HG03280 (cell line): ENCODE data around the gene TRAF5.
A peak's percentile ranks its signal among the peaks of the same experiment; 100 is the strongest.
"Not testable (repeated sequence)": the region's sequence is repeated elsewhere in the genome, so short reads cannot be mapped to it uniquely, and the experiment has no call there.

Source experiments
- ATAC-seq: cut with Tn5 transposase; IDR thresholded peaks from one replicate; pipeline ENCODE4 v1.9.1; 2021; ENCODE audit warnings: mild to moderate bottlenecking, moderate library complexity; ENCODE audit not compliant: unreplicated experiment

Gene TRAF5, protein sequence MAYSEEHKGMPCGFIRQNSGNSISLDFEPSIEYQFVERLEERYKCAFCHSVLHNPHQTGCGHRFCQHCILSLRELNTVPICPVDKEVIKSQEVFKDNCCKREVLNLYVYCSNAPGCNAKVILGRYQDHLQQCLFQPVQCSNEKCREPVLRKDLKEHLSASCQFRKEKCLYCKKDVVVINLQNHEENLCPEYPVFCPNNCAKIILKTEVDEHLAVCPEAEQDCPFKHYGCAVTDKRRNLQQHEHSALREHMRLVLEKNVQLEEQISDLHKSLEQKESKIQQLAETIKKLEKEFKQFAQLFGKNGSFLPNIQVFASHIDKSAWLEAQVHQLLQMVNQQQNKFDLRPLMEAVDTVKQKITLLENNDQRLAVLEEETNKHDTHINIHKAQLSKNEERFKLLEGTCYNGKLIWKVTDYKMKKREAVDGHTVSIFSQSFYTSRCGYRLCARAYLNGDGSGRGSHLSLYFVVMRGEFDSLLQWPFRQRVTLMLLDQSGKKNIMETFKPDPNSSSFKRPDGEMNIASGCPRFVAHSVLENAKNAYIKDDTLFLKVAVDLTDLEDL

DNA sequence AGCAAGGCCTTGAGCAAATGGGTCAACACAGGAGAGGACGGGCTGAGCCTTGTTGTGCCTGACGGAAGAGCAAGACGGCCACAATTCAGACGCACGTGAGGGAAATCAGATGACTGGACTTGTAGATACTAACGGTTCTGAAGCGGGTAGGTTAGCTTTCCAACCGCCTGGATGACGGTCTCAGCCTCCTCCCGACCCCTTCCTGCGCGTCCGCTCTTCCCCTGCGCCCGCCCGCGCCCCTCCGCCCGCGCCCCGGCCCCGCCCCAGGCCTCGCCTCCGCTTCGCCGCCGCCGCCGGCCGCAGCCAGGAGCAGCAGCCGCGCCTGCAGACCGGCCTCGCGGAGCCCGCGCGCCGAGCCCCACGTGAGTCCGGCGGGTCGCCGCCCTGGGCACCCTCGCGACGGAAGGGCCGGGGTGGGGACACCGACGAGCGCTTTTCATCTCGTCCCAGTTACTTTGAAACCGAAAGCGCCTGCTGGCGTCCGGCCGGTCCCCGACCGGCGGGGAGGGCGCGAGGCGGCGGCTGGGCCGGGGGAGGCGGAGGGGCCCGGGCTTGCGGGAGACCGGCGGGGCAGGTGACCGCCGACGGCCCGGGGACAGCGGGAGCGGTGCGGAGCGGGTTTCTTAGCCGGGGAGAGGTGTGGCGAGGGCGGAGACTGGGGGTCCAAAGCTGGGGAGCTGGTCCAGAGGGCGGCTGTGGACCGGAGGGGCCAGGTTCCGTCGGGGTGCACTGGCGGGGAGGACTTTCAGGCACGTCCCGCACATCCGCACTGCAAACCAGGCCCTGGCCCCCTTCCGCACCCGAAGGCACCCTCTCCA is at the start of gene TRAF5:
TRAF5 (plus strand) TSS at position 306 of the 818 bp plus-strand sequence. CDS start 26,407 bp downstream, outside the sequence.
- ATAC-seq, result peak; percentile 34

DNA sequence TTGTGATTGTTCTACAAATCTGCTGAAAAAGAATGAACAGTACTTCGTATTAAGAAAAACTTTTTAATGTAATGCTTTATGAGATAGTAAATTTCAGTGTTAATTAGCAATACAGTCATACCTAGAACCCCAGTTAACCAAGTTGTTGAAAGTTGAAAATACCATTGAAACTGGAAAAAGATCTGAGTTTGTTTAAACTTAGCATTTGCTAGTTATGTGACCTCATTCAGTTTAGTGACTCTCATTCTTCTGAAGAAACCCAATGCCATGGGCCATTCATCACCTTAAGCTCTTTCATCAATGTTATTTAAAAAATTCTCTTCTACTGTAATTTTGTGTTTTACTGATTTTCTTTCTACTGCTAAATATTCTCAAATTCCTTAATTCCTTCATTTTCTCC is 47.3 kb upstream of the TRAF5 start:
- no peak for ATAC-seq

DNA sequence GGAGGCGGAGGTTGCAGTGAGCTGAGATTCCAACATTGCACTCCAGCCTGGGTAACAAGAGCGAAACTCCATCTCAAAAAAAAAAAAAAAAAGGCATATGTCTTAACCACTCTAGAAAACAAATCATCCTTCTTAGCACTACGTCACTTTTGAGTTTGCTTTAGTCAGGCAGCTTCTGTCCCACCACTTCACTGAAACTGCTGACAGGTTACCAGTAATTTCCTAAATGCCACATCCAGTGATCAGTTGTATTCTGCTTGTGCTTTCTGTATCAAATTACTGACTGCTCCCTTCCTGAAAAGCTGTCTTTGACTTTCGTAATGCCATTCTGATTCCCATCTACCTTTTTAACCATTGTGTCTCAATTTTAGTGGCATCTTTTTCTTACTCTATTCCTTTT is 45.7 kb upstream of the TRAF5 start:
- no peak for ATAC-seq

DNA sequence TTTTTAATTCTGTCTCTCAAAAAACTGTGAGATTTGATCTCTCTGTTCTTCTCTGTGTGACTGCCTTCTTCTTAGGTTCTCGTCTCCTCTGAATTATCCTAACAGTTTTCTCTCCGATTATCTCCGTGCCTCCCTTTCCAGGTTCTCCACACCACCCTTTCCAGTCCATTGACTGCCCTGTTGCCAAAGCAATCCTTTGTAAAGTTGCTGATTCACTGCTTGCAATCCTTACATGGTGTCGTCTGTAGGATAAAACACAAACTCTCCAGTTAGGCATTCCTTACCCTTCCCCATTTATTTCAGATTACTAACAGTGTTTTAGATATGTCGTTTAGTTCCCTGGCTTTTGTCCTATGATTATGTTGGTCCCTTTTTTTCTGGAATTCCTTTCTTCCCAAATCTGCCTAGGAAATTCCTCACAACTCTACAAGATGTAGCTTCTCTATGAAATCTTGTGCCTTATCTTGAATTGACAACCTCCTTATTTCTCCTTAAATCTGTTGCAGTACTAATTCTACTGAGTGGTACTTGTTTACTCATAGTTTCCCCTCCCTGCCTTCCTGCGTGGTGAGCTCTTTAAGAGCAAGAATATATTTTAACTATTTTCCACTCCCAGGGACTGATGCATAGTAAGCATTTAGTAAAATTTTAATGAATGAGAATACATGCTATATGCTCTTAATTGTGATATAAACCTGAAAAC is 45.2 kb upstream of the TRAF5 start:
- no peak for ATAC-seq

DNA sequence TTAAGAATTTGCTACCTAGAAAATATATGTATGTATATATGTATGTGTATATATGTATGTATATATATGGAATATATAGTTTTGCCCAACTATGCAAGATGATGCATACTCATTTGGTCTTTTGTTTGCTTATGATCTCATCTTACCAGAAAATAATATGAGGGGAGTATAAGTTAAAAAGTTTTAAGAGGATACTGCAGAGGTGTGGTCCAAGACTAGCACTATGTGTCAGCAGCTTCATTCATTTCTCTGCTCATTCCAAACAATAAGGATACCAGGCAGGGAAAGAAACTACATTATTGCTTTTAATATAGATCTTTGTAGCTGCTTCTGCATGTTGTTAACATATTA is 44.6 kb upstream of the TRAF5 start:
- ATAC-seq, result no peak

DNA sequence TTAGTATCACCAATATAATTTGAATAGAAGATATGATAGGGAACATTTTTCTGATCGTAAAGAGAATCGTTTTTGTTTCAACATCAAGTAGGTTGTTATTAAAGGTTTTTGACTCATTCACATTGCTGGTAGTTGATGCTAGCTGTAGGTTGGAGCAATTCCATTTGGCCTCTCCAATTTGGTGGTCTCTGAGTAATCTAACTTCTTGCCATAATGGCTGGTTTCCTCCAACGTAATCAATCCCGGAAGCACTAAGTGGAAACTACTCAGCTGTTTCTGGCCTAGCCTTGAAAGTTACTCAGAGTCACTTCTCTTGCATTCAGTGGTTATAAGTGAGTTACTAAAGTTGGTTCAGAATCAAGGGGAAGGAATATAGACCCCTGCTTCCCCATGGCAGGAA is 41.4 kb upstream of the TRAF5 start:
- ATAC-seq, result no peak

DNA sequence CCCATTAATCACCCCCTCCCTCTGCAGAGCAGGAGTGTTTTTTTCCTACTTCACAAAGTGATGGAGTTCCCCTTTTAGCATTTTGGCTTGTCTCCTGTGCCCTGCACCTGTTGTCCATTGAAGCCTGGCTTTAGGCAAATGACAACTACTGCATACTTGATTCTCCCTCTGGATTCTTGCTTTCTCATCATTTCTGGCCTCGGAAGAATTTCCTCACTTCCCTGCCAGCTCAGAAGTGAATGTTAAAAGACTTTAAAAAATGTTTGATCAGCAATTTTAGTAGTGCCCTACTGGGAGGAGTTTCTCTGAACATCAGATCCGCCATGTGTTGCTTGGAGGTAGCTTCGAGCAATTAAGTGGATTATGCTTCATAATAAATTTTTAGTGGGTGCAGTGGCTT is 39.4 kb upstream of the TRAF5 start:
- no peak for ATAC-seq

DNA sequence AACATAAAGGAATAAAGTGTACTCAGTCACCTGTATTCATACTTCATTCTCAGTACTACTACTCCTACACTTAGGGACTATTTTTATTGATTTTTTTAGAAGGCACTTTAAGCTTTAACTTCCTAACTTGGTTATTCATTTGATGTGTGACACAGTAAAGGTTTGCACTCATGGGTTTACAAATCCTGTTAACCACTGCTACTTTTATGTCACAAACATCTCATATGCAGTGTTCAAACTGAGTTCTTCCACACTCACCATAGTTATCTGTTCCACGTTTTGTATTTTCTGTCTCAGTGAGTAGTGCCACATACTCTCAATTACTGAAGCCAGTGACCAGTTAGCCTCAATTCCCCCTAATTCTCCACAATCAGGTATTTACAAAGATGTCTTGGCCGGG is 34.2 kb upstream of the TRAF5 start:
- ATAC-seq, result no peak

DNA sequence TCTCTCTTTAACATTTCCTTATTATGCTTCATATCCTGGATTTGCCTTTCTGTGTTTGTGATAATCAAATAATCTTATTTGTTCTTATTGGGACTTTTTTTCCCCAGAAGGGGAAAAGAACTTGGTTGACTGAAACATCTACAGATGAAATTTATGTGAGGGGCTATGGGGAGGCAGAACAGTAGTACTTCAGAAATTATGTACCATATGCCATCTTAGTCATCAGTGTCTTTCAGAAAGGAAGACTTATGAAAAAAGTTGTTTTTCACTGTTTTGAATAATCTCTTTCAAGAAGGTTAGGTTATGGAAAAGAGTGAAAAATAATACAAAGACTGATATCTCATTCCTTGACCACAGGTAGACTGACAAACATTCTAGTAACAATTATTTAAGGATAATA is 30.2 kb upstream of the TRAF5 start:
- ATAC-seq, result no peak

DNA sequence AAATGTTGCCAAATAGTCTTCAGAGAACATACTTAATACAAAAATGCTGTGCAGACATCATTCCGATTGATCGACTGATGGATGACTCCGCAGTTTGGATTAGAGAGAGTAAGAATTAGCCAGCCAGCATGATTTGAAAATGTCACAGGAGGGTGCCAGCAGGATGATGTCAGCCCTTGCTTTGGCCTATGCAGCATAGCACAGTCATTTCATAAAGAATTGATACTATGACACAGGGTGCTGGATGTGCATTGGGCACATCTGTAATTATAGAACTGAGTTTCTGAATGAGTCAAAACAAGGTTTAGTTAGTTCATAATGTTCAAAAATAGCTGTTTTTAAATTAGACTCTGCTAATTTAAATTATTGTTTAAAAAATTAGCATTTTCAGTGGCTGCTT is 21.6 kb upstream of the TRAF5 start:
- peak; percentile 98 for ATAC-seq

DNA sequence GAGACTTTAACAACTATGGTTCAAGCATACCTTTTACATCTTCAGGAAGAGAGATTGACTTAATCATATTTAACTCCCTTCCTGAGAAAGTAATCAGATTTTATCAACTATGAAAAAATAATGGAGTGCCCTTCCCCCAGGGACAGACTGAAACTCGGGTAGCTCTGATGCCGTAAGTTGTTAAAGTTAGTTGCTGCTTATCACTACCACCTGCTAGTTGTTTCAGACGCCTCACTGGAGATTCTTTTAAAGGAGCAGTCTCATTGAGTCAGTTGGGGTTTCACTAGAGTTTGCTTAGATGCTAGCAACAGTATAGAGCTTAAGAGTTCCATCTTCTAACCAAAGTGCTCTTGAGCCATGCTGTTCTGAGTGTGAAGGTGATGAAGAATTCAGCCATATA is 17.0 kb upstream of the TRAF5 start:
- ATAC-seq, result no peak

DNA sequence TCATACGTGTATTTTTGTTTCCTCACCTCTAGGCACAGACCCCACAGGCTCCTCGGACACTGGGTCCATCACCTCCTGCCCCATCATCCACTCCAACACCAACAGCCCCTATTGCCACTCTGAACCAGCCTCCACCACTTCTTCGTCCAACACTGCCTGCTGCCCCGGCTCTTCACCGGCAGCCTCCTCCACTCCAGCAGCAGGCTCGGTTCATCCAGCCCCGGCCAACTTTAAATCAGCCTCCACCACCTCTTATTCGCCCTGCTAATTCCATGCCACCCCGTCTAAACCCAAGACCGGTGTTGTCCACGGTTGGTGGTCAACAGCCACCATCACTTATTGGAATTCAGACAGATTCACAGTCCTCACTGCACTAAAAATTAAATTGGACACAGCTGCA is 13.2 kb upstream of the TRAF5 start:
- no peak for ATAC-seq

DNA sequence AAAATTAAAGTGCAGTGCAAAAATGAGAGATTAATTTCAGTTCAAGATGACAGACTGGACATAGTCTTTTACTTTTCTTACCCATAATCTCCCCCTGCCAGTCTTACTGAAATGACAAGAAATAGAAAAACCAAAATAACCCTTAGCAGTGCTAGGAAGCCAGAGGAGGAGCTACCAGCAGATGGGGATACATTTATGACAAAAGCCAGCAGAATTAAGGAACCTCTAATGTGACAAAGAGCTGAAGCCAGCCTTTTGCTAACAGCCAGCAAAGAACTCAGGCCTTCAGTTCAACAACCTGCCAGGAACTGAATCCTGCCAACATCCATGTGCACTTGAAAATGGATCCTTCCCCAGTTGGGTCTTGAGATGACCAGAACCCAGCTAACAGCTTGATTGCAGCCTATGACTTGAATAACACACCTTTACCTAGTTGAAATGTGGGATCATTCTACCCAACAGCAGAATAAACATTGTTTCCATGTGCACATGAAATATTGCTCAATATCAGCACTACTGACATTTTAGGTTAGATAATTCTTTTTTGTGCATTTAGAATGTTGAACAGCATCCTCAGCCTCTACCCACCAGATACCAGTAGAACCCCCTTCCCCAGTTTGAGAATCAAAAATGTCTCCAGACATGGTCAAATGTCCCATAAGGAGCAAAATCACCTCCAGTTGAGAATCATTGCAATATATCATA is 7.9 kb upstream of the TRAF5 start:
- ATAC-seq, result no peak

DNA sequence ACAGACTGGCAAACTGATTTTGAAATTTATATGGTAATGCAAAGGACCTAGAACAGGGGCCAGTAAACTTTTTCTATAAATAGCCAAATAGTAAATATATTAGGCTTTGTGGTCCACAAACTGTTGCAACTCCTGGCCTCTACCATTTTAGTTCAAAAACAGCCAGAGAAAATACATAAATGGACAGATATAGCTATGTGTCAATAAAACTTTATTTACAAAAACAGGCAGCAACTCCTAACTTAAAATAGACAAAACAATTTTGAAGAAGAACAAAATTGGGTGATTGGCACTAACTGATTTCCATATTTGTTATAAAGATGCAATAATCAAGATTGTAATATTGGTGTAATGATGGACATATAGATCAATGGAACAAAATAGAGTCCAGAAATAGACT is 6.7 kb upstream of the TRAF5 start:
- ATAC-seq, result no peak

DNA sequence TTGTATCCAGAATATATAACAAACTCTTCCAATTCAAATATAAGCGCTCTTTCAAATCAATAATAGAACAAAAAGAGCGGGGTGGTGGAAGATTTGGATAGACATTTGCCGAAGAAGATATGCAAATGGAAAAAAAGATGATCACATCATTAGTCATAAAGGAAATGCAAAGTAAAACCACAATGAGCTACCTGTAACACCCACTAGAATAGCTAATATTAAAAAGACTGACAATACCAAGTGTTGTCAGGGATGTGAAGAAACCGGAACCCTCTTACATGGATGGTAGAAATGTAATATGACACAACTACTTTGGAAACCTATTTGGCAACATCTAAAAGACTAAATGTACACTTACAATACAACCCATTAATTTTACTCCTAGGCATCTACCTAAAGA is 5.7 kb upstream of the TRAF5 start:
- no peak for ATAC-seq

DNA sequence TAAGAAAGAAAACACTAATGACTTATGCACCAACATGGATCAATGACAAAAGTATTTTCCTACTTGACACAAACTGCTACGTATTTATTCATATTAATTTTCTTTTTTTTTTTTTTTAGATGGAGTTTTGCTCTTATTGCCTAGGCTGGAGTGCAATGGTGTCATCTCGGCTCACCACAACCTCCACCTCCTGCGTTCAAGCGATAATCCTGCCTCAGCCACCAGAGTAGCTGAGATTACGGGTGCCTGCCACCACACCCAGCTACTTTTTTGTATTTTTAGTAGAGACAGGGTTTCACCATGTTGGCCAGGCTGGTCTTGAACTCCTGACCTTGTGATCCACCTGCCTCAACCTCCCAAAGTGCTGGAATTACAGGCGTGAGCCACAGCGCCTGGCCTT is 5.0 kb upstream of the TRAF5 start:
- ATAC-seq, result not testable (repeated sequence)

DNA sequence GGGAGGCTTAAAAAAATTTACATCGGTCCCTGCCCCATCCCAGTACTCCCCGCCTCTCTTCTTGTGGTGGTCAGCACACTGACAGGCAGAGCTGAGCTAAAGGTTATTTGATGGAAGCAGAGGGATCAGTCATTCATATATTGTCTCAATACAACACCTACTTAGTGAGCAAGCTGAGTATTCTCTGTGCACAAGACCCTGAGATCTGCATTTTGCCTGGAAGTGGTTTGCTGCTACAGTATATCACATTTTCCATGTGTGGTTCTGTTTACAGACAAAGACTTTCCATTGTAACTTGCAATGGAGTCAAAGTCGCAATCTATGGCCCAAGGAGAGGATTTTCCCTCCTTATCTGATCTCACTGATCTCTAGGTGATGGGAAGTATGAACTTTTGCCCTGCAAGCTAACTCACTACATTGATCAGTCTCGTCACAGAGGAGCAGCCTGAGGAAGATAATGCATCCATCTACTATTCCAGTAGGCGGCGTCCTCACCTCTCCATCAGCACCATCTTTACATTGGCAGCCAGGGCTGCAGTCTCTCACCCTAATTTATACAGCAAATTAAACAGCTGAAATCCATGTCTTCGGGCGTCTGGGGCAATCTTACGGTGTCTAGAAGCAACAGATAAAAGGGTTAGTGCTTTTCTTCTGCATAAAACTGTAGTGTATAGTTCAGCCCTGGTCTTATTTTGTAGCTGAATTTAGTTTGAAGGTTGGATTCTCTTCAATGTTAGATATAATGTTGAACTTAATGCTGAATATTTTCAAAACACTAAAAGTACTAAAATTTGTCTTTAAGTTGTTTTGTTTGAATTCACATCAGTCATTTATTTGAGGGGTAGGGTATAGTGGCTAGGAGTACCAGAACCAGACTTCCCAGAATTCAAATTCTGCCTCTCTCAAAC is 3.2 kb upstream of the TRAF5 start:
- peak; percentile 63 for ATAC-seq

DNA sequence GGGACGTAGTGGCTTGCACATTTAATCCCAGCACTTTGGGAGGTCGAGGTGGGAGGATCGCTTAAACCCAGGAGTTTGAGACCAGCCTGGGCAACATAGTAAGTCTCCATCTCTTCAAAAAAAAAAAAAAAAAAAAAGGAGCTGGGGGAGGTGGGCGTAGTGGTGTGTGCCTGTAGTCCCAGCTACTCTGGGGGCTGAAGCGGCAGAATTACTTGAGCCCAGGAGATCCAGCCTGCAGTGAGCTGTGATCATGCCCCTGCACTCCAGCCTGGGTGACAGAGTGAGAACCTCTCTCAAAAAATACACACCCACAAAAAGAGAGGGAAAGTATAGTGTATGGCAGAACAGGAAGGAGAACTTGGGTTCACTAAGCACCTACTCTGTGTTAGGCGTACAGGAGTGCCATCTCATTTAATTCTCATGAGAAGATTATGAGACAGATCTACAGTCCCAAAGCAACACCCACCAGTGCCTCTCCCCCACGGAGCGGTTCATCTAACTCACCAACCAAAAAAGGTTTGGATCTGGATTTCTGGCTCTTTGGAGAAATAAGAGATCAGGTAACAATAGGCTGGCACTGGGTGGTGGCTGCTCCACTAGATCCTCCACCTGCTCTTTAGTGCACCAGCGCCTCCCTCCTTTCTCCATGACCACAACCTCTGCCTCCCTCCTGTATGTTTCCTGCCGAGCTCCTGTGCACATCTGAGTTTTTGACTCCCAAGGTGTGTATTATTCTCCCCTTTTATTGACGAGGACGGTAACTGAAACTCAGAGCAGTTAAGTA is 1.4 kb upstream of the TRAF5 start:
- ATAC-seq, result no peak

DNA sequence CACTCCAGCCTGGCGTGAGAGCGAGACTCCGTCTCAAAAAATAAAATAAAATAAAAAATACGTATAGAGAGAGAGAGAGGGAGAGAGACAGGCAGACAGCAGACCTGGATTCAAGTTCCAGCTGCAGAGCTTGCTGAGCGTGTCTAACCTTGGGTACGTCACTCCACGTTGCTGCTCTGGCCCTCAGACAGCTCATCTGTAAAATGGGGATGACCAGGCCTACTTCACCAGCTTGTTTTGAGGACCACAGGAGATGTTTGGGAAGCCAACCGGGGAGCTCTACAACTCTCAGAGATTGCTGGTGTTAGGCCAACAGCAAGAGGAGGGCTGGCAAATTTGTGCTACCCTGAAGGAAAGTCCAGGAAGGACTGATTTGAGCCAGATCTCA is 499 bp upstream of the TRAF5 start:
- ATAC-seq, result no peak
